MG63 (cell line): ENCODE results near the gene MRTFB. TPM values are rescaled to one million over a fixed set of nuclear protein-coding genes. Genes with fewer than 3 reads are reported as not detected.
"Not testable (repeated sequence)": the region's sequence is repeated elsewhere in the genome, so short reads cannot be mapped to it uniquely, and the experiment has no call there.

Experiments
- DNase-seq: peaks from one replicate; pipeline ENCODE4 v3.0.0-alpha.2; 2020
- H3K27me3 ChIP-seq: fragments of 250-450 bp; sonication (Bioruptor Pico); 2 replicates; pipeline ENCODE4 v1.5.1; 2020; ENCODE audit warnings: mild to moderate bottlenecking, moderate library complexity
- H3K36me3 ChIP-seq: fragments of 250-450 bp; sonication (Bioruptor Pico); 2 replicates; pipeline ENCODE4 v1.5.1; 2020; ENCODE audit warnings: mild to moderate bottlenecking, moderate library complexity
- H3K4me3 ChIP-seq: fragments of 250-450 bp; sonication (Bioruptor Pico); 2 replicates; pipeline ENCODE4 v1.5.1; 2020; ENCODE audit warnings: mild to moderate bottlenecking, moderate library complexity
- H3K9me3 ChIP-seq: fragments of 250-450 bp; sonication (Bioruptor Pico); 2 replicates; pipeline ENCODE4 v1.5.1; 2020; ENCODE audit warnings: mild to moderate bottlenecking, moderate library complexity
- total RNA-seq: library from RNA; depleted of rRNA; stranded (reverse); fragments of >200 nt; shearing (Covaris generic); gene quantifications from 2 replicates; pipeline ENCODE4 v1.2.3, GENCODE V29; 2014; ENCODE audit warnings: low replicate concordance

The MRTFB gene
- total RNA-seq, 1 experiment from 2014 or later: 1.3 TPM

DNA sequence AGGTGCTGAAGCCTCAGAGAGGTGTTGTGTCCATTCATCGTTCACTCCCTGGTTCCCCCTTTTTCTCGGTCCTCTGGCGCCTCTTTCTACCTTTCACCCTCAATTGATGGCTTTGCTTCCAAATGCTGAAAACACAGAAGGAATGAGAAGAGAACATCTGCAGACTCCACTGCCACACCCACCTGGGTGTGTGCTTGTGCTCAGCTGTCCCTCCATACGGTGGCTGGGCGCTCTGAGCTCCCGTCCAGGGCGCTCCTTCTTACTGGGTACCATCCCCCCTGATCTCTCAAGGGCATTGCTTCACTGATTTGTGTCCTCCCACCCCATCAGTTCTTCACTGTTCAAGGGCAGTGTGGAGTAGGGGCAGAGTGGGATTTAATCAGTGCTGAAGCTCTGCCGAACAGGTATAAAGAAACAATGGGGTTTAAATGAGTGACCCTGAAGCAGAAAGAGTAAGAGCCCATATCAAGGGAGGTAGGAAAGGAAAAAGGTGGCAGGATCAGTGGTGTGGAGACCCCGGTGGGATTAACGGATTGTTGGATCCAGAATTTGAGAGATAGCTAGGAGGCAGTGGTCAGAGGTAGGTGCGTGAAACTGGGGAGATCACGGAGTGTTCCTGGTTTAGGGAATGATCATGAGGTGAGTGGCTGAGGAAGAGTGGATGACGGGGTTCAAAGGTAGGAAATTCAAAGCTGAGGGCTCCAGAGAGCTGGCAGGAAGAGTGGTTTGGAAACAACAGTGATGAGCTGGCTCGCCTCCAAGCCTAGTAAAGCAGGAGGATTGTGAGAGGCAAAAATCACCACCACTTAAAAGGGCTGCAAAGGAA lies 40.8 kb downstream of the MRTFB start:
- no peak overlapping the region for H3K4me3 ChIP-seq
- no peaks in the 10 kb centered on the region for H3K36me3 ChIP-seq
- no peaks in the 10 kb centered on the region; the same call in 1 of the 2 replicates for H3K27me3 ChIP-seq
- peak; percentile 28 for DNase-seq
- no peaks in the 10 kb centered on the region for H3K9me3 ChIP-seq

- DNase-seq: no peak
- no peaks in the 10 kb centered on the region for H3K9me3 ChIP-seq
- no peaks in the 10 kb centered on the region; the same call in 1 of the 2 replicates for H3K27me3 ChIP-seq
- H3K36me3 ChIP-seq: no peaks in the 10 kb centered on the region
- no peak overlapping the region for H3K4me3 ChIP-seq
Observed at GRCh38 chr16:14112539-14112856, 41.4 kb downstream of the MRTFB start.

DNA sequence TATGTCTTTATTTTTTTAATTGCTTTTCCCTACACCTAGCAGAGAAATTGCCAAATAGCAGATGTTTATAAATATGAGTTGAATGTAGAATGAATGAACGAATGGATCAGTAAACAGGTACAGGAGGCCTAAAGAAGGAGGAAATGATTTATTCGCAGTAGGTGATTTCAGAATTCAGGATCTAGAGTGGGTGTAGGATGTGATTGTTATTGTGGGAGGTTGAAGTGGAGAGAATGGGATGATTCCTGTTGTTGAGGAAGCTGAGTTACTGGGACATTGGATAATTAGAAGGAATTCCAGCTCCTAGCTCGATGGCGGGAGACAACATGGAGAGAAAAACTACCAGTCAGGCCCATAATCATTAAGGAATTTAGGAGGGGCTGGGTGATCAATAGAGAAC lies 42.2 kb downstream of the MRTFB start:
- Histone ChIP-seq H3K4me3 (no peak overlapping the region), H3K27me3 (no peaks in the 10 kb centered on the region; the same call in 1 of the 2 replicates), H3K9me3 (no peaks in the 10 kb centered on the region), H3K36me3 (no peaks in the 10 kb centered on the region)
- no peak for DNase-seq

GRCh38 chr16:14117051-14117450 lies 45.9 kb downstream of the MRTFB start:
- H3K27me3 ChIP-seq: no peaks in the 10 kb centered on the region
- no peak for DNase-seq
- no peaks in the 10 kb centered on the region; the same call in 1 of the 2 replicates for H3K36me3 ChIP-seq
- no peak overlapping the region for H3K4me3 ChIP-seq
- peaks cover 9% of the 10 kb centered on the region for H3K9me3 ChIP-seq

- DNase-seq: no peak
- Histone ChIP-seq H3K4me3 (no peak overlapping the region), H3K9me3 (peaks cover 9% of the 10 kb centered on the region), H3K36me3 (no peaks in the 10 kb centered on the region; the same call in 1 of the 2 replicates), H3K27me3 (no peaks in the 10 kb centered on the region)
Observed at GRCh38 chr16:14119799-14120198, 48.7 kb downstream of the MRTFB start.

GRCh38 chr16:14120335-14120734 lies 49.2 kb downstream of the MRTFB start:
- Histone ChIP-seq H3K36me3 (no peaks in the 10 kb centered on the region; the same call in 1 of the 2 replicates), H3K27me3 (no peaks in the 10 kb centered on the region), H3K4me3 (no peak overlapping the region), H3K9me3 (peaks cover 9% of the 10 kb centered on the region)
- DNase-seq: no peak

DNA sequence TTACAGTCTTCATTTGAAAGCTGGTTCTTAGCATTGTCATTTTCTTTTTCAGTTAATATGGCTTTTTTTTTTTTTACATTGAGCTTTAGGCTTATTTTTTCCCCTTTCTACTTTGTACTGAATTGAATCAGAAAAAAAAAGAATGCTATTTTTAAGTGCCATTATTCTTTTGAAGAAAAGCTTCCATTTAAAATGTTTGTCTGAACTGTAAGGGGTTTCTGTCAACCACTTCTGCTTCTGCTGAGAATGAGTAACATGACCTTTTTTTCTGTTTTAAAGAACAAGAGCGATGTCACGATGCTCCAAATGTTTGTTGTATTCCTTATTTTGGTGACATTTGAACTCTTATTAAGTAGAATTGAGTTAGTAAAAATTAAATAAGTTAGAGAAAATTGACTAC lies 50.0 kb downstream of the MRTFB start:
- Histone ChIP-seq H3K27me3 (no peaks in the 10 kb centered on the region), H3K9me3 (peaks cover 9% of the 10 kb centered on the region), H3K36me3 (no peaks in the 10 kb centered on the region; the same call in 1 of the 2 replicates), H3K4me3 (no peak overlapping the region)
- no peak for DNase-seq

- H3K36me3 ChIP-seq: no peaks in the 10 kb centered on the region; the same call in 1 of the 2 replicates
- no peaks in the 10 kb centered on the region for H3K27me3 ChIP-seq
- no peak overlapping the region for H3K4me3 ChIP-seq
- H3K9me3 ChIP-seq: peaks cover 9% of the 10 kb centered on the region
- DNase-seq: no peak
Observed at GRCh38 chr16:14121872-14122271, 50.8 kb downstream of the MRTFB start.

- not testable (repeated sequence) for H3K36me3 ChIP-seq, H3K9me3 ChIP-seq, H3K4me3 ChIP-seq, H3K27me3 ChIP-seq, DNase-seq
Observed at GRCh38 chr16:14122430-14122829, 51.3 kb downstream of the MRTFB start.

DNA sequence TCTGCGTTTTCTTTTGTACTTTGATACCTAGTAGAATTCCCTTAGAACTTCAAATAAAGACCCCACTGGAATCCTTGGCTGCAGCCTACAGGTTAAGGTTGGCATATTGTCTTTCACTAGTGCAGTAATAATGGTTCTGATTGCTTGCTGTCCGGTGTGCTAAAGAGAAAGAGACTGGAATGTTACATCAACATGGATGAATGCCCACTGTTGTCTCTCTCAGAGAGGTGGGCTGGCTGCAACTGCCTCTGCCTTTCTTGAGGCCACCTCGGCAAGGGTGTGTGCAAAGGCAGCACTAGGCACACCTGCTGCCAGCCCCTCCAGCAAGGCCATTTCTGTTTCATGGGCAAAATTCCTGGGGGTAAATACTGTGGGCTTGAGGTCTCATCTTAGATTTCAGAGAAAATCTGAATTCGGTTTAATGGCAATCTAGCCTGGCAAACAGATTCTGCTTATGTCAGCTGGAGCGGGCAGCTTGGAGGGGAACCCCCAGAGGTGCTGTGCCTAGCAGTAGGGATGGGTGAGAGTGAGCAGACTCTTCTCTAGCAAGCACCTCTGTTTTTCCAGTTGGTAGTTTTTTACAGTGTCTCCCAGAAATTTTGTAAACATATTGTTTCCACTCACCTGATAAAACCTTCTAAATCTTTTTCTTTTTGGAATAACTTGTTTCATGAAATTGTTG lies 54.0 kb downstream of the MRTFB start:
- Histone ChIP-seq H3K9me3 (no peaks in the 10 kb centered on the region), H3K36me3 (no peaks in the 10 kb centered on the region), H3K27me3 (no peaks in the 10 kb centered on the region), H3K4me3 (no peak overlapping the region)
- DNase-seq: no peak

DNA sequence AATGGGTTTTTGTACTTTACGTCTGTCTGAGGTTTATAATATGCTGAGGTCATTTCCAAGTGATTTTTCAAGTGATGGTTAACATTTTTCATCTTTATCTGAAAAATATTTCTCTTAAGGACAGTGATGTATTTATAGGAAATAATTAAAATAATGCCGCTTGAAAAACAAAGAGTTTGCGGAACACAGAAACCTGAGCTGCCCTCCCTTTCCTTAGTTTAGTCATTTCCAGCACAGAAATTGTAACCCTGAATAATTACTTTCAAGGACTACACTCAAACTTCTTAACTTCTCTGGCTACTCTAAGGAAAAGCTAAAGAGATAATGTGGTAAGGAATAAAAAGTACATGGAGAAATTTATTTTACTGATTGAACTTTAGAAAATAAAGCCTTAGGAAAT lies 54.6 kb downstream of the MRTFB start:
- H3K9me3 ChIP-seq: no peaks in the 10 kb centered on the region
- no peaks in the 10 kb centered on the region for H3K36me3 ChIP-seq
- no peaks in the 10 kb centered on the region for H3K27me3 ChIP-seq
- no peak overlapping the region for H3K4me3 ChIP-seq
- no peak for DNase-seq

- Histone ChIP-seq H3K27me3 (no peaks in the 10 kb centered on the region), H3K9me3 (no peaks in the 10 kb centered on the region), H3K4me3 (no peak overlapping the region), H3K36me3 (no peaks in the 10 kb centered on the region)
- no peak for DNase-seq
Observed at GRCh38 chr16:14128097-14128496, 57.0 kb downstream of the MRTFB start.

- Histone ChIP-seq H3K9me3 (no peaks in the 10 kb centered on the region), H3K4me3 (no peak overlapping the region), H3K27me3 (no peaks in the 10 kb centered on the region), H3K36me3 (no peaks in the 10 kb centered on the region)
- DNase-seq: no peak
Observed at GRCh38 chr16:14129502-14129901, 58.4 kb downstream of the MRTFB start.

- no peak overlapping the region for H3K4me3 ChIP-seq
- DNase-seq: no peak
- no peaks in the 10 kb centered on the region for H3K9me3 ChIP-seq
- no peaks in the 10 kb centered on the region for H3K27me3 ChIP-seq
- H3K36me3 ChIP-seq: no peaks in the 10 kb centered on the region
Observed at GRCh38 chr16:14131774-14132695, 60.9 kb downstream of the MRTFB start.

GRCh38 chr16:14132696-14133048 lies 61.6 kb downstream of the MRTFB start:
- Histone ChIP-seq H3K4me3 (no peak overlapping the region), H3K9me3 (no peaks in the 10 kb centered on the region), H3K36me3 (no peaks in the 10 kb centered on the region), H3K27me3 (no peaks in the 10 kb centered on the region)
- no peak for DNase-seq

GRCh38 chr16:14133907-14134306 lies 62.8 kb downstream of the MRTFB start:
- no peaks in the 10 kb centered on the region for H3K9me3 ChIP-seq
- H3K4me3 ChIP-seq: no peak overlapping the region
- DNase-seq: no peak
- no peaks in the 10 kb centered on the region for H3K27me3 ChIP-seq
- no peaks in the 10 kb centered on the region for H3K36me3 ChIP-seq

DNA sequence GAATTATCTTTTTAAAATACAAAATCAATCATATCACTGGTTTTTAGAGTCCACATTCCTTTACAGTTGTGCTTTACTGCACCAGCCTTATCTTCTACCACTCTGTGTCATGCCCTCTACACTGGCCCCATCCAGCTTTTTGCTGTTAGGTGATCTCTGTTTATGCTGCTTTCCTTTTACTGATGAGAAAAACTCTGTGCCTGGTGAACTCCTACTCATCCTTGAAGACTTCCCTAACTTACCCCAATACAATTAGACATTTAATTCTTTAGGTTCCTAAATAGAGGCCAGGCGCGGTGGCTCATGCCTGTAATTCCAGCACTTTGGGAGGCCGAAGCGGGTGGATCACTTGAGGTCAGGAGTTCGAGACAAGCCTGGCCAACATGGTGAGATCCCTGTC lies 64.6 kb downstream of the MRTFB start:
- Histone ChIP-seq H3K4me3 (no peak overlapping the region), H3K9me3 (peaks cover 2% of the 10 kb centered on the region; the same call in 1 of the 2 replicates), H3K27me3 (no peaks in the 10 kb centered on the region), H3K36me3 (no peaks in the 10 kb centered on the region)
- DNase-seq: no peak
